HG03196 (cell line): ENCODE results near the gene FLRT3.

Source experiments
- ATAC-seq: cut with Tn5 transposase; IDR thresholded peaks from one replicate; pipeline ENCODE4 v1.9.1; 2021; ENCODE audit not compliant: unreplicated experiment

The FLRT3 gene

DNA sequence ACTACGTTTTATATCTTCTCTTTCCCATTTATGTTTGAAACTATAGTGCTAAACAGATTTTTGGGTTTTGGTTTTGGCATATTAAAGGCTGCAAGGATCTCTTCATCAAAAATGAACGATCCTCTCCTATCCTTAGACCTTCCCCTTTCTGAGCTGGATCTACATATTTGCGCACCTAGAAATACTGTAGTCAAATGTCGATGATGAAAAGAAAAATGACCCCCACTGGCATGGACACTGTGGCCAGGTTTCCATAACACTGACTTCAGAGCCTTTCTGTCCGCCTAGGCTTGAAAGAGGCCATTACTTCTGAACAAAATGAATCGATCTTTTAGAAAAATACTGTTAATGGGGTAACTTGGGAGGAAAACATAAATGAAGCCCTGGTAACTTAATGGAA, 5.8 kb downstream of the FLRT3 start:
- no peak for ATAC-seq

DNA sequence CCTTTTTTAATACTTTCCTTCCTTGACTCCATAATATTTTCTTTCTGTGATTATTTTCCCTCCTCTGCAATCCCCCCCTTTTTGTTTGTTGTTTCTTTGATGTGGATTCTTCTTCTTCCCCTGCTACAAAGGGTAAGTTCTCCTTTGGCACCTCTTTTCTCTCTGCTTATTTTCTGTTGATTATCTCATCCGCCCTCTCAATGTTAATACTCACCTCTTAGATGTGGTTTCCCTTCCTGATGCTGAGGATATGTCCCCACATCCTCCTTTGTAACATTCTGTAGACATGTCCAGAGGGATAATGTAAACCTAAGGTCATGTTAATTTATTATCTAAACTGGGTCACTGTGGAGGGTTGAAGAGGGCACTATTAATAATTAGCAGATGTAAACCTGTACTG, 17.7 kb downstream of the FLRT3 start:
- ATAC-seq, result no peak

DNA sequence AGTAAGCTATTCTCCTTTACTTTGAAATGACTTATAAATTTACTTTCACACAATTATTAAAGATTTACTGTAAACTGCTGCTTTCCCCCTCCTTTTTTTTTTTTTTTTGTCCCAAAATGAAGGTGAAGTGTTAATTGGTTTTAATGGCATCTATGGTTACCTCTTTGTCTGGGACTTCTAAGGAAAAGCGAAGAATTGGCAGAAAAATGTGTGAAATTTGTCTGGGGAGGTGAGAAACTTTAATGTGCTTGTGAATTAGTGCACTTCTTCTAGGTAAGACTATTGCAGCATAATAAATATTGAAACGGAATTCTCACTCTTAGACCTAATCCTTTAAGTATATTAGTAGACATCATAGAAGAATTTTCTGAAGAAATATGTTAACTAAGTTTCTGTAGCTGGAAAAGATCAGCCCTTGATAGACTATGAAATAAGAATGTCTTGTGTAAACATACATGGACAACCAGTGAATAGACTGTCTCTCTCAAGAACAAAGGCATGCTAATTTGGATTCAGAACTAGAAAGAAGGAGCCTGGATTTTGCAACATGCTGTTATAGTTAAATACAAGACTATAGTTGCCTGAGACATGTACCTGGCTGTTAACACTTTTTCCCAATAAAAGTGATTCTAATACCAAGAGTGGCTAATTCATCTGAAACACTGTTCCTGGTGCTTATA, 23.9 kb downstream of the FLRT3 start:
- no peak for ATAC-seq

DNA sequence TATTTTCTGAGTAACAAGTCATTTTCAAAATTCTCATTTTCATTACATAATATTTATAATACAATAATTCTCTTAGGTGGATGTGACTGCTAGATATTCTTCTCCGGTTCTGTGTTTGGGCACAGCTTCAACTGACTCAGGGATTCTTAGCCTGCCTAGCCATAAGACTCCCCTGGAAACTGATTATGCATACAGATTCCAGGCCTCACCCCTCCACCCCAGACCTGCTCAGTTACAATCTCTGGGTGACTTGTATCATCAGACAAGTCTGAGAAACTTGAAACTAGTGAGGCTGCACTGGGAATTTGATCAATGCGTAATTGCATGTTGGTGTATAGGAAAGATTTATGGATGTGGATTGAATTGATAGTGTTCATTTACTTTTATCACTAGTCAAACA, 25.4 kb downstream of the FLRT3 start:
- no peak for ATAC-seq

DNA sequence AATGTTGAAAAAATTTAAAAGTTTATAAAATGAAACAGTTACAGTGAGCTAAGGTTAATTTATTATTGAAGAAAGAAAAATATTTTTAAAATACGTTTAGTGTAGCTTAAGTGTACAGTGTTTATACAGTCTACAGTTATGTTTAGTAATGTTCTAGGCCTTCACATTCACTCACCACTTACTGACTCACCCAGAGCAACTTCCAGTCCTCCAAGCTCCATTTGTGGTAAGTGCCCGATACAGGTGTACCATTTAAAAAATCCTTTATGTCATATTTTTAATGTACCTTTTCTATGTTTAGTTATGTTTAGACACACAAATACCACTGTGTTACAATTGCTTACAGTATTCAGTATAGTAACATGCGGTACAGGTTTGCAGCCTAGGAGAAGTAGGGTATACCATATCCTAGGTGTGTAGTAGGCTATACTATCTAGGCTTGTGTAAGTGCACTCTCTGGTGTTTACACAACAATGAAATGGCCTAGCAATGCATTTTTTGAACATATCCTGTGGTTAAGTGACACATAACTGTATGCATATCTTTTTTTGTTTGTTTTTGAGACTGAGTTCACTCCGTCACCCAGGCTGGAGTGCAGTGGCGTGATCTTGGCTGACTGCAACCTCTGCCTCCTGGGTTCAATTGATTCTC, 26.3 kb downstream of the FLRT3 start:
- no peak for ATAC-seq

DNA sequence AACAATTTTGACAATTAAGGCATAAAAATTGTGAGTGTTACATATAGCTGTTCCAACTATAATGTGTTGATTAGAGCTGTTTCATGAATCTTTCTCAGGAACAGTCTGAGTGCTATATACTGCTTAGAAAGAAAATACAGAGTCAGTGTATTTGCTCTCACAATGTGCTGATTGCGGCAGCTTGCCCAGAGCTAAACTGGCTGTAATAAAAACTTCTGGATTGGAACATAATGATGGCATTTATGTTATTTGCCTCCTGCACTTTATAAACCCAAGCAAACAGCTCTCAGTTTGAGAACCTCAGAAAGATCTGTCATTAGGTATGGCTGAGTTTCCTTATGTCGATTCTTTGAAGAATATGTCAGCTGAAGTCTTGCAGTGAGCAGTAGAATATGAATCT, 29.5 kb downstream of the FLRT3 start:
- no peak for ATAC-seq

DNA sequence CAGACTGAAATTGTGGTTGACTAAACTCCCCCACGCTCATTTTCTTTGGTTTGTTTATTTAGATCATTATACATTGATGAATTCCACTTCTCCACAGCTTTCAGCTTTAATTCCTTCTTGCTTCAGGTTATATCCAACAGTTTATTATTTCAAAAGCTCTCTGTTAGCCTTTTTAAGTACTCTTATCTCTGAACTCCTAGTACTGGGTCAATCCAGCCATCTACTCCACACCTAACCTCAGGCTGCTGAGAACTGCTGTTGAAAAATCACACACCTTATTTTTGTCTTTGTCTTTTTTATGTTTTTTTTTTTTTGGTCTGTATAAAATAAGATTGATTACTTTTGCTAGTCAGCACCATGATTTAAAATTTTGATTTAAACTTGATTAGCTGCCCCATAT, 32.9 kb downstream of the FLRT3 start:
- ATAC-seq, result no peak

DNA sequence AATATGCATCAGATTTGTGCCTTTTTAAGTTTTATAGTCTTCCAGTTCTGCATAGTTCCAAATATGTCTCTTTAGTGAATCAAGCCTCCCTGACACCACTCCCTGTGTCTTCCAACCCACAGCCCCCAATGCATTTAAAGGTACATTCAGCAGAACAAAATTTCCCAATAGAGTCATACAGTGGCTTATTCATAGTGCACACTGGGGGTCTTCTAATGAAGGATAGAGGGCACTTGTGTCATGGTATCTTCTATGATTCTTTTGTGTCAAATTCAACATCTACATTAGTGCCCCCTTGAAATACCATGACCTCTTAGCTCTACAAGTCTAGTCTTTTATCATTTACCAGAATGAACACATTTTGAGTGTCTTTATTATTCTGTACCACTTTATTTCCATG, 33.8 kb downstream of the FLRT3 start:
- no peak for ATAC-seq

DNA sequence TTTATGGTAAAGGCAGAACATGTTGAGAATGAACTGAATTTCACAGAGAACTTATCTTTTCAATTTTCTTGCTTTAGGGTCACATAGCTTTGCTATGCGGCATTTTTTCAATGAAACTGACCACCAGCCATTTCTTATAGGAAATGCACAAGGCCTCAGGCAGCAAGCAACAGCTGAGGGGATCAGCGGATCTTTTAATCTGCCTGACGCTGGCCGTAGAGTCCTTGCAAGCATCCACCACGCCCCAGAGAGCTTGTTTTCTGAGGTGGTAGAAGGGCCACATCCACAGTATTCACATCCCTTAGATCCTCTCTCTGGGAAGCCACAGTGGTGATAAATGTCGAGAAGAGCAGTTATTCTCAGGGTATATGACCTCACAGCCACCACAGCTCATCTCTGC, 34.3 kb downstream of the FLRT3 start:
- ATAC-seq, result no peak

DNA sequence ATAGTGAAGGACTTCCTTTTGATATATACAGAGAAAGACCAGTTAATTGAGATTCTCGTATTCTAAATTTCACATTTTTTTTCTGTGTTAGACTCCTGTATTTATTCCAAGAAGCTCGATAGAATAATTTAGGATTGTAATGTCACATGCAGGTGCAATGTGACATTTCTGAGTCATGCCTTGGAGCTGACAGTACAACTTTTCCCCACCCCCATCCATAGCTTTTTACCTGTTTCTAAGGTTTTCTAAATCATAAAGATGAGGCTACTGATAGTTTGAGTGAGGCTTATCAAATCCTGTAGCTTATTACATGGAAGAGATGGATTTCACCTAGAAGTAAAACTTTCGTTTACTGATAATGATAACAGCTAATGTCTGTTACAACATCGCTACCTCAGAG, 37.6 kb downstream of the FLRT3 start:
- no peak for ATAC-seq

DNA sequence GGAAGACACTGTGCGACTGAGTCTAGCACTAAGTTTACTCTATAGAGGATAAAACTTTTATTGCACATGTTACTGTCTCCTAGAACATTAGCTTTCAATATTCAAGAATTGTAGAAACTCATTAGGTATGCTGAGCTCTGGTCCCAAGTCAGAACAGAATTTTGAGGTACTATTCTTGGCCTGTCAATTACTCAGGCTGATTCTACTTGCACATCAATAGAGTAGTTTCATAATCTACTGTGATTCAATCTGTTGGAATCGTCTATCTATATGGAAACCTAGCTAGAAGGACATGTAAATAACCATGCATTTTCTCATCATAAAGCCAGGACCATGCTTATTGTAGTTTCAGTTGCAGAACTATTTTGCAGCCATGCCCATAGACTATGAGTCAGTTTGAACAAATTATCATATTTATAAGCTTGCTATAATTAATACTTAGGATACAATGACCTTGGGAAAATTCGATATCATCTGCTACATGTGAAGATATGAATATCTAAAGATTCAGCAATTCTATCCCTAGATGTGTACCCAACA, 41.6 kb downstream of the FLRT3 start:
- no peak for ATAC-seq

DNA sequence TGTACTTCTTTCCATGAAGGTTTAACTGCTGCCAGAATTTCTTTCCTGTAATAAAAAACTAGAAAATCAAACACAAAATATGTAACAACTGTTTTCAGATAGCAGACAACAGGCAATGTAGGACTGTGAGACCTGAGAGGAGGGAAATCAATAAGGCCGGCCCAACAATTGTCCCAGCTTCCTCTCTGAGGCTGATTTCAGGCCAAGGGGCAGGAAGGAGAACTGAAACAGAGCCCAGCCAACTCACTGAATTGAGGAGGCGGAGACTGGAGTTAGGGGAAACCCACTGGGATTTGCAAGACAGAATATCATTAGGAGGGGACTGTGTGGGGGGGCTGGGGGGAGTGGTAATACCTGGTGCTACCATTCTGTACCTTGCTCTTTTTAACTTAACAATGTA, 42.2 kb downstream of the FLRT3 start:
- no peak for ATAC-seq

DNA sequence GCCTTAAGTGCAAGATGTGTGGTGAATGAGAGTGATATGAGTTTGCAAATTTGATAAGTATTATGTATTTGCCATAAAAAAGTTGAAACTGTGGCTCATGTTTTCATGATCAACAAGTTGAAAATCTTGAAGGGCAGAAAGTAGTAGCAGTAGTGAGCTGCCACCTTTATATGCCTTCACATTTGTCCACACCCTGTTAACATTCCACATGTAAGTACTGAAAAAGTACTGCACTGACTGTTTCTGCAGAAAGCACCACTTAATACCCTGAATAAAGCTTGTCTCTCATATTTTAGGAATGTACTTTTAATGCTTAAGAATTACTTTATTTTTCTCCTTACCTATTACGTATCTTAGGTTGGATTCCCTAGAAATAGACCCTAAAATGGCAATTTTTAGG, 45.9 kb downstream of the FLRT3 start:
- ATAC-seq, result no peak

DNA sequence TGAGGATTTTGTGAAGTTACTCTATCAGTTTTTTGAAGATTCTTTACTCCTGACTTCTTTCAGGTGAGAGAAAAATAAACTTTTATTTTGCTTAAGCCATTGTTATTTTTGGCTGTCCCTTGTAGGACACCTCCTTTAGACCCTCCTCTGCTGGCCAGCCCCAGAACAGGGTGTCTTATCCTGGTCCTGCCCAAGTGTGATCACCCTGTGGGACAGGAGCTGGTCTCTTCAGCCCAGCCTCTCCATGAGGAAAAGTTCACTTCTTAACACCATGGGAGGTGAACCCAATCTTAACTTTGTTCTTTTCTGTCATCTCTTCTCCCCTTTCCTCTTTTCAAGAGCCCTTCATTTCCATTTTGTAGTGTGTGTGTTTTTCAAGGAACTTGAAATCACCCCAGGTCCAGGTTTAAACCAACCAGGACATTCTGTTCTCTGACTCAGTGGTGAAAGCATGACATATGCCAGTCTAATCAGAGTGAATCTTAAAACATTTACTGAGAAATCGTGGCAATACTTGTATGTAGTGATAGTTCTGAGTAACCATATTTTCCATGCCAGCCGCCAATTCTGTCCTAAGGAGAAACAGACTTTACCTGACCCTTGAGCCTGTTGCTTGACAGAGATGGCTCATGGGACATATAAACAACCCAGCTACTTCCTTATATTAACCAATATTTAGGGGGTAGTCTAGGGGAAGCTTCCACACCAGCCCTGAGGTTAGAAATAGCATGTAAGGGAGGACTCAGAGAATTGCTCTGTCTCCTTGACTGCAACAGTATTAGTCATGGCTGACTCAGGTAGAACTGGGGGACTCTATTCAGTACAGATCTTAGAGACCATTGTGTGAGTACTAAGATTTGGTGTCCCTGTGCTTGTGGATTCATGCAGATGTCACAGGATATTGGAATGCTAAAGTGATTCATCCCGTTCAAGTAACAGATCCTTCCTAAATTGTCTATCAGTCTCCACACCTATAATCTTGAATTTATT, 48.8 kb downstream of the FLRT3 start:
- no peak for ATAC-seq

DNA sequence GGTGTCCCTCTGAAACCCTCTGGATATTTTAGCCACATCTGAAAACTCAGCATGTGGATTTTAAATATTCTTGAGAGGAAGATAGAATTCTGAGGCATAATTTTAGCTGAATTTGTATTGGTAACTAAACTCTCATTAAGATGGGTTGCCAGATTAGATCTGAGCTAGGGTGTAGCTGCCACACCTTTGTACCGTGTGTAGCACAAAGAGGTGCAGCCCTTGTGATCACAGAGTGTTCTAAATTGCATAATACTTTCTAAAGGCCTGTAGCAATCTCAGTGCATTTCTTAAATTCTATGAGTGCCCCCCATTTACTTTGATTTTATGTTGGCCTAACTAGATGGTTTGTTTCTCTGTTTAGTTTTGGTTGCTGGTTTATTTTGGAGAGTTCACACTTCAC, 53.0 kb downstream of the FLRT3 start:
- ATAC-seq, result no peak

DNA sequence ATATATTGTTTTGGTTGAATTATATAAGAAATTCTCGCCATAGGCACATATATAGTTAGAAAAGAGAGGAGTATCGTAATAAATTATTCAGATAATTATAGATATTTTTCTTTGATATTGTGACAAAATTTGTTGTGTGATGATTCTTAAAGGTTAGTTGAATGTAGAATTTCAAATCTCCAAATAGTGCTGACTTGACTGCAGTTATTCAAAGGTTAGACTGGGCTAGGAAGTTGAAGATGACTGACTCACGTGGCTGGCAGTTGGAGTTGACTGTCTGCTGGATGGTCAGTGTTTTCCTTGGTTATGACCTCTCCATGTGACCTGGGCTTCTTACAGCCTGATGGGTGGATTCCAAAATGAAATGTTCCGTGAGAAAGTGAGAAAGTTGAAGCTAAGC, 55.3 kb downstream of the FLRT3 start:
- ATAC-seq, result no peak
